H9 (cell line): ENCODE results near the gene CCDC157. TPM values are rescaled to one million over a fixed set of nuclear protein-coding genes. Genes with fewer than 3 reads are reported as not detected.

Source experiments
- DNase-seq: peaks from one replicate; pipeline ENCODE4 v3.0.0-alpha.2; 2017
- H2AFZ ChIP-seq: one replicate; pipeline ENCODE4 v1.6.1; 2013; ENCODE audit warnings: mild to moderate bottlenecking, low read length, control low read depth, moderate library complexity
- H2AK5ac ChIP-seq: 2 replicates; pipeline ENCODE4 v1.6.1; 2013; ENCODE audit warnings: low read length, control low read depth, mixed read lengths; ENCODE audit not compliant: insufficient read length
- H2BK120ac ChIP-seq: one replicate; pipeline ENCODE4 v1.6.1; 2013; ENCODE audit warnings: low read depth, mild to moderate bottlenecking, low read length, control low read depth, inconsistent platforms; ENCODE audit not compliant: poor library complexity, severe bottlenecking
- H2BK12ac ChIP-seq: 2 replicates; pipeline ENCODE4 v1.6.1; 2013; ENCODE audit warnings: low read length, control low read depth, mixed read lengths, low read depth; ENCODE audit not compliant: insufficient read length
- H2BK15ac ChIP-seq: 2 replicates; pipeline ENCODE4 v1.6.1; 2013; ENCODE audit warnings: low read depth, low read length, control low read depth
- H2BK20ac ChIP-seq: one replicate; pipeline ENCODE4 v1.6.1; 2013; ENCODE audit warnings: low read depth, mild to moderate bottlenecking, low read length, control low read depth, inconsistent platforms; ENCODE audit not compliant: poor library complexity, severe bottlenecking
- H2BK5ac ChIP-seq: 2 replicates; pipeline ENCODE4 v1.6.1; 2013; ENCODE audit warnings: low read length, control low read depth, mixed read lengths; ENCODE audit not compliant: insufficient read length
- H3K14ac ChIP-seq: 2 replicates; pipeline ENCODE4 v1.6.1; 2013; ENCODE audit warnings: low read length, control low read depth; ENCODE audit not compliant: insufficient read depth
- H3K18ac ChIP-seq: 2 replicates; pipeline ENCODE4 v1.6.1; 2013; ENCODE audit warnings: low read depth, mild to moderate bottlenecking, mixed read lengths, low read length, control low read depth; ENCODE audit not compliant: insufficient read length
- H3K23ac ChIP-seq: 2 replicates; pipeline ENCODE4 v1.6.1; 2013; ENCODE audit warnings: low read length, control low read depth, mixed read lengths, low read depth; ENCODE audit not compliant: insufficient read length
- H3K23me2 ChIP-seq: 2 replicates; pipeline ENCODE4 v1.6.1; 2013; ENCODE audit warnings: low read depth, mild to moderate bottlenecking, mixed read lengths, low read length, control low read depth; ENCODE audit not compliant: insufficient read length, poor library complexity, severe bottlenecking
- H3K27ac ChIP-seq: 2 replicates; pipeline ENCODE4 v1.5.1; 2013; ENCODE audit warnings: low read length, control low read depth, mixed read lengths, low read depth; ENCODE audit not compliant: insufficient read length
- H3K27me3 ChIP-seq: 2 replicates; pipeline ENCODE4 v1.6.1; 2013; ENCODE audit warnings: low read length, control low read depth, inconsistent platforms; ENCODE audit not compliant: insufficient read depth
- H3K4ac ChIP-seq: 2 replicates; pipeline ENCODE4 v1.6.1; 2013; ENCODE audit warnings: low read depth, mild to moderate bottlenecking, control low read depth, inconsistent platforms, low read length, moderate library complexity
- H3K4me1 ChIP-seq: 2 replicates; pipeline ENCODE4 v1.6.1; 2013; ENCODE audit warnings: low read length, control low read depth, inconsistent platforms; ENCODE audit not compliant: insufficient read depth
- H3K4me2 ChIP-seq: 2 replicates; pipeline ENCODE4 v1.6.1; 2013; ENCODE audit warnings: low read length, control low read depth, mixed read lengths; ENCODE audit not compliant: insufficient read length, insufficient read depth
- H3K56ac ChIP-seq: 2 replicates; pipeline ENCODE4 v1.6.1; 2013; ENCODE audit warnings: low read depth, mild to moderate bottlenecking, mixed read lengths, low read length, control low read depth; ENCODE audit not compliant: insufficient read length
- H3K79me1 ChIP-seq: 2 replicates; pipeline ENCODE4 v1.6.1; 2013; ENCODE audit warnings: low read depth, mild to moderate bottlenecking, moderate library complexity, low read length, control low read depth, inconsistent platforms; ENCODE audit not compliant: insufficient read depth, poor library complexity, severe bottlenecking
- H3K79me2 ChIP-seq: 2 replicates; pipeline ENCODE4 v1.6.1; 2013; ENCODE audit warnings: low read length, control low read depth, inconsistent platforms; ENCODE audit not compliant: insufficient read depth
- H3K9ac ChIP-seq: 2 replicates; pipeline ENCODE4 v1.6.1; 2013; ENCODE audit warnings: low read length, control low read depth, mixed read lengths; ENCODE audit not compliant: insufficient read length; ENCODE audit errors: extremely low read depth
- H3K9me3 ChIP-seq: one replicate; pipeline ENCODE4 v1.6.1; 2013; ENCODE audit warnings: low read depth, low read length, inconsistent platforms; ENCODE audit not compliant: control insufficient read depth
- H3T11ph ChIP-seq: one replicate; pipeline ENCODE4 v1.6.1; 2013; ENCODE audit warnings: mild to moderate bottlenecking, low read length, control low read depth, inconsistent platforms
- H4K20me1 ChIP-seq: one replicate; pipeline ENCODE4 v1.6.1; 2013; ENCODE audit not compliant: control insufficient read depth, insufficient read length, insufficient read depth
- H4K5ac ChIP-seq: 2 replicates; pipeline ENCODE4 v1.6.1; 2013; ENCODE audit warnings: low read depth, mild to moderate bottlenecking, mixed read lengths, low read length, control low read depth; ENCODE audit not compliant: insufficient read length
- H4K8ac ChIP-seq: replicated peaks from 2 replicates; pipeline ENCODE4 v1.6.1; 2013; ENCODE audit warnings: low read length, control low read depth, mixed read lengths, low read depth; ENCODE audit not compliant: insufficient read length
- H4K91ac ChIP-seq: 2 replicates; pipeline ENCODE4 v1.6.1; 2013; ENCODE audit warnings: low read depth, mild to moderate bottlenecking, moderate library complexity, mixed read lengths, low read length, control low read depth; ENCODE audit not compliant: insufficient read length
- H3K27ac Mint-ChIP-seq, 3 experiments: 2 replicates in 2 of 3; 3 replicates in 1 of 3; pipeline ENCODE4 v1.8.0; 2020 to 2021; ENCODE audit warnings: mixed read lengths in 3 of 3, mild to moderate bottlenecking in 1 of 3, moderate library complexity in 1 of 3
- H3K27me3 Mint-ChIP-seq: 2 replicates; pipeline ENCODE4 v1.8.0; 2021; ENCODE audit warnings: low read depth, mild to moderate bottlenecking, moderate library complexity, mixed read lengths
- H3K36me3 Mint-ChIP-seq, 3 experiments: 2 replicates in 2 of 3; 3 replicates in 1 of 3; pipeline ENCODE4 v1.8.0; 2020 to 2021; ENCODE audit warnings: low read depth in 3 of 3, mixed read lengths in 3 of 3; ENCODE audit not compliant: insufficient read depth in 1 of 3
- H3K4me1 Mint-ChIP-seq, 2 experiments: 2 replicates each; pipeline ENCODE4 v1.8.0; 2020; ENCODE audit warnings: mixed read lengths in 2 of 2
- H3K4me3 Mint-ChIP-seq, 2 experiments: 2 replicates in 1 of 2; 3 replicates in 1 of 2; pipeline ENCODE4 v1.8.0; 2020 to 2021; ENCODE audit warnings: mild to moderate bottlenecking in 2 of 2, mixed read lengths in 2 of 2, moderate library complexity in 1 of 2
- H3K9me3 Mint-ChIP-seq, 2 experiments: 2 replicates in 1 of 2; 3 replicates in 1 of 2; pipeline ENCODE4 v1.8.0; 2020; ENCODE audit warnings: mild to moderate bottlenecking in 2 of 2, mixed read lengths in 2 of 2, moderate library complexity in 1 of 2
- CTCF ChIP-seq: fragments of 200-600 bp; sonication (generic); conservative IDR thresholded peaks from 3 replicates; pipeline ENCODE4 v1.8.0; 2021; ENCODE audit warnings: antibody characterized with exemption, mild to moderate bottlenecking
- WGBS: extraction: QIAGEN DNeasy Blood & Tissue Kit; methylation state at CpG from one replicate; pipeline ENCODE4 v1.1.7; 2013; ENCODE audit warnings: missing lambda C conversion rate, low lambda C conversion rate, mixed read lengths; ENCODE audit not compliant: insufficient read length; ENCODE audit errors: extremely low coverage; 5-methylcytosine and 5-hydroxymethylcytosine counted together
- total RNA-seq: library from RNA; stranded (reverse); gene quantifications from 2 replicates; pipeline ENCODE4 v1.2.1, GENCODE V29; 2021

The CCDC157 gene
- total RNA-seq, 1 experiment from 2014 or later: 4.3 TPM

- no peak within 1 kb of the TSS for H2AK5ac ChIP-seq
- peak within 1 kb of the TSS; percentile 78 for H3K4me2 ChIP-seq
- H4K5ac ChIP-seq: no peak within 1 kb of the TSS
- H2BK5ac ChIP-seq: no peak within 1 kb of the TSS
- H2BK12ac ChIP-seq: no peak within 1 kb of the TSS
- H3K23ac ChIP-seq: no peak within 1 kb of the TSS
- no peak within 1 kb of the TSS for H4K8ac ChIP-seq
- H4K20me1 ChIP-seq: peaks cover 2% of the 10 kb centered on the region
- H3K27ac Mint-ChIP-seq: peak within 1 kb of the TSS in 2 of 3 experiments; percentile 71 to 77; a peak in 5 of 7 replicates
- H3K23me2 ChIP-seq: peaks cover 4% of the 10 kb centered on the region
- H3K36me3 Mint-ChIP-seq: peaks cover 2 to 12% (median 5%) of the 10 kb centered on the region in 3 experiments; a peak in 4 of 7 replicates
- no peak within 1 kb of the TSS for H3K14ac ChIP-seq
- no peak within 1 kb of the TSS for H2BK15ac ChIP-seq
- H3K27me3 Mint-ChIP-seq: no peaks in the 10 kb centered on the region; the same call in 1 of the 2 replicates
- H2BK20ac ChIP-seq: no peak within 1 kb of the TSS
- H4K91ac ChIP-seq: no peak within 1 kb of the TSS
- peak; percentile 98 for DNase-seq
- no peak for TF ChIP-seq CTCF
- no peak within 1 kb of the TSS for H3K27ac ChIP-seq
- no peak within 1 kb of the TSS for H2AFZ ChIP-seq
- H3K18ac ChIP-seq: no peak within 1 kb of the TSS
- no peak within 1 kb of the TSS for H3K9ac ChIP-seq
- no peak within 1 kb of the TSS for H2BK120ac ChIP-seq
- no peaks in the 10 kb centered on the region for H3K4me1 ChIP-seq
- H3T11ph ChIP-seq: no peak within 1 kb of the TSS
- no peaks in the 10 kb centered on the region for H3K79me2 ChIP-seq
- H3K56ac ChIP-seq: no peak within 1 kb of the TSS
- peaks cover 24 to 29% of the 10 kb centered on the region in 2 experiments for H3K4me1 Mint-ChIP-seq
- H3K9me3 Mint-ChIP-seq: no peaks in the 10 kb centered on the region
- H3K27me3 ChIP-seq: no peaks in the 10 kb centered on the region
- H3K9me3 ChIP-seq: no peaks in the 10 kb centered on the region
- no CpG with 5 or more reads among the region's 69 CpGs for WGBS
- no peaks in the 10 kb centered on the region for H3K79me1 ChIP-seq
- H3K4ac ChIP-seq: no peak within 1 kb of the TSS
- H3K4me3 Mint-ChIP-seq: peak within 1 kb of the TSS; percentile 79 to 82
Observed at GRCh38 chr22:30326706-30327362, 30.0 kb upstream of the CCDC157 start, which contains the start of gene TBC1D10A. Gene TBC1D10A, minus strand, starts transcription at chr22:30326941. Its CDS starts 60 bp downstream, at chr22:30326881.
